Measurements from ENCODE around the gene CEP72. TPM values are rescaled to one million over a fixed set of nuclear protein-coding genes. Genes with fewer than 3 reads are reported as not detected.

The CEP72 gene
- total RNA-seq, 1 experiment from 2014 or later, result 16.4 TPM

DNA sequence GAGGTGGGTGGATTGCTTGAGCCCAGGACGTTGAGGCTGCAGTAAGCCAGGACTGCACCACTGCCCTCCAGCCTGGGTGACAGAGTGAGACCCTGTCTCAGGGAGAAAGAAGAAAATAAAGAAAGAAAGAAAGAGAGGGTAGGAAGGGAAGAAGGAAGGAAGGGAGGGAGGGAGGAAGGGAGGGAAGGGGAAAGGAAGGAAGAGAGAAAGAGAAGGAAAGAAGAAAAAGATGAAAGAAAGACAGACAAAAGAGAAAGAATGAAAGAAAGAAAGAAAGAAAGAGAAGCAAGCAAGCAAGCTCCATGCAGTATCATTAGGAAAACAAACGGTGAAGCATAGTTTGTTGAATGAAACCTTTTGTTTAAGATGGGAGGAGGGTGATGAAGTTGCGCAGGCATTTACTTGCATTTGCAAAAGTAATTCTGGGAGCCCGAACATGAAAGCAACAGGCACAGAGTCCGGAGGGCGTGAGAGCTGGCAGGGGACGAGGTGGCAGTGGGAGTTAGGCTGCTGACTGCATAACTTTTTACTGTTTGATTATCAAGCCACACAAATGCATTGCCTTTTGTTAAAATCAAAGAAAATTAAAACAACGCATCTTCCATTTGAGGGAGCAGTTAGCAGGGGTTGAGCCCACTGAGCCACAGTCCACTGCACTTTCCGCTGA is 26.0 kb upstream of the CEP72 start:
- no peak overlapping the region for H3K27ac Mint-ChIP-seq (ENCODE audit: low read depth, unreplicated experiment)
- H3K4me3 Mint-ChIP-seq (ENCODE audit: unreplicated experiment), result no peak overlapping the region
- H3K27me3 Mint-ChIP-seq (ENCODE audit: insufficient read depth, unreplicated experiment), result peaks cover 70% of the 10 kb centered on the region
- BruUV-seq (replicated peaks), result no TSS peak
- ChIA-PET POLR2A (no interaction called here), CTCF (interaction anchor here (0.6 kb wide), 1 partner anchor 263 kb away, joined by 4 read pairs; no protein-coding TSS in a partner anchor)
- no peaks in the 10 kb centered on the region for H3K4me1 Mint-ChIP-seq (ENCODE audit: insufficient read depth, unreplicated experiment)
- no peaks in the 10 kb centered on the region for H3K36me3 Mint-ChIP-seq (ENCODE audit: insufficient read depth, unreplicated experiment)
- no peak for DNase-seq (ENCODE audit: unreplicated experiment)
- H3K9me3 Mint-ChIP-seq (ENCODE audit: unreplicated experiment), result peaks cover 8% of the 10 kb centered on the region
- TF ChIP-seq, protein P1, sequence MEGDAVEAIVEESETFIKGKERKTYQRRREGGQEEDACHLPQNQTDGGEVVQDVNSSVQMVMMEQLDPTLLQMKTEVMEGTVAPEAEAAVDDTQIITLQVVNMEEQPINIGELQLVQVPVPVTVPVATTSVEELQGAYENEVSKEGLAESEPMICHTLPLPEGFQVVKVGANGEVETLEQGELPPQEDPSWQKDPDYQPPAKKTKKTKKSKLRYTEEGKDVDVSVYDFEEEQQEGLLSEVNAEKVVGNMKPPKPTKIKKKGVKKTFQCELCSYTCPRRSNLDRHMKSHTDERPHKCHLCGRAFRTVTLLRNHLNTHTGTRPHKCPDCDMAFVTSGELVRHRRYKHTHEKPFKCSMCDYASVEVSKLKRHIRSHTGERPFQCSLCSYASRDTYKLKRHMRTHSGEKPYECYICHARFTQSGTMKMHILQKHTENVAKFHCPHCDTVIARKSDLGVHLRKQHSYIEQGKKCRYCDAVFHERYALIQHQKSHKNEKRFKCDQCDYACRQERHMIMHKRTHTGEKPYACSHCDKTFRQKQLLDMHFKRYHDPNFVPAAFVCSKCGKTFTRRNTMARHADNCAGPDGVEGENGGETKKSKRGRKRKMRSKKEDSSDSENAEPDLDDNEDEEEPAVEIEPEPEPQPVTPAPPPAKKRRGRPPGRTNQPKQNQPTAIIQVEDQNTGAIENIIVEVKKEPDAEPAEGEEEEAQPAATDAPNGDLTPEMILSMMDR (IDR thresholded peaks at IDR 0.05; ENCODE audit: unreplicated experiment), result no peak
- intact Hi-C loops (cut with micrococcal nuclease), result no loop called here

DNA sequence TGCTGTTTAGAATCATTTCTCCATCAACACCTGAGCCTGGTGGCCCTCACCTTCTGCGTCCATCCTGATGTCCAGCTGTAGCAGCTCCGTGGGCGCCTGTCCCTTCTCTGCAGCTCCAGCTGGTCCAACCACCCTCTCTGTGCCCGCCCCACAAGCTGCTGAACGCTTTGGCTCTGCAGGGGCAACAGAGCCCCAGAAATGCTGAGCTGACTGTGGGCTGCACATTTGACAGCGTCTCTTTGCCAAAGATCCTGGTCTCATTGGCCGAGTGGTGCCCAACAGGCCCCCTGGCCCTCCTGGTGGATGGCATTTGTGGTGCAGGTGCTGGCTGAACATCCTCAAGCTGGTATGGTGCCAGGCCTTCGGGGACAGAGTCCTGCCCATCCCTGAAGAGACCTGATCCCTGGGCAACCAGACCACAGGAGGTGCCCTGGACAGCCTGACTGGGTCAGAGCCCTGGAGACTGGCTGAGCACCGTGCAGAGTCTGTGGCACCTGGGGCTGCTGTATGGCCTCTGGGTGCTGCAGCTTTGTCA is 25.3 kb upstream of the CEP72 start:
- POLR2A ChIA-PET, result no interaction called here
- Mint-ChIP-seq H3K27ac (ENCODE audit: low read depth, unreplicated experiment) (no peak overlapping the region), H3K27me3 (ENCODE audit: insufficient read depth, unreplicated experiment) (peaks cover 70% of the 10 kb centered on the region), H3K4me1 (ENCODE audit: insufficient read depth, unreplicated experiment) (no peaks in the 10 kb centered on the region), H3K4me3 (ENCODE audit: unreplicated experiment) (no peak overlapping the region), H3K9me3 (ENCODE audit: unreplicated experiment) (peaks cover 13% of the 10 kb centered on the region), H3K36me3 (ENCODE audit: insufficient read depth, unreplicated experiment) (no peaks in the 10 kb centered on the region)
- intact Hi-C loops (cut with micrococcal nuclease), result no loop called here
- TF ChIP-seq, protein P1 (IDR thresholded peaks at IDR 0.05; ENCODE audit: unreplicated experiment), result no peak
- CTCF ChIA-PET, result interaction anchor here (0.6 to 0.7 kb wide), 2 partner anchors 262 to 535 kb away, joined by 3 to 4 read pairs; no protein-coding TSS in a partner anchor
- no TSS peak for BruUV-seq (replicated peaks)
- no peak for DNase-seq (ENCODE audit: unreplicated experiment)

DNA sequence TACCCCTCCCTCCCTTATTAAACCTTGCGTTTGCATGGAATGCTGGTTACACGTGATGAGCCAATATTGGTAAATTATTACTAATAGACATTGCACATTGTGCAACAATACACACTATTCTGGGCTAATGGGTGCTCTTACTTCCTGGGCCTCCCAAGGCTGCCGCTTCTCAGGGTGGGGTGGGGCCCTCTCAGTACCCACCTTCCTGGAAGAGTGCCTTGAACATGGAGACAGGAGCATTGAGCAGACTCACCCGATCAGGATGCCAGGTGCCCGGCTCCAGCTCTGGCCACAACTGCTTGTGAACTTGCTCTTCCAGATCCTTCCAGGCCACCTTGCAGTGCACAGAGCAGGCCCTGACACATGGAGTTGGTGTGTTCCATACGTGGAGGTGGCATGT is 24.7 kb upstream of the CEP72 start:
- ChIA-PET POLR2A (no interaction called here), CTCF (interaction anchor here (0.7 kb wide), 1 partner anchor 534 kb away, joined by 3 read pairs; no protein-coding TSS in a partner anchor)
- no TSS peak for BruUV-seq (replicated peaks)
- no peak for DNase-seq (ENCODE audit: unreplicated experiment)
- H3K9me3 Mint-ChIP-seq (ENCODE audit: unreplicated experiment), result peaks cover 15% of the 10 kb centered on the region
- peaks cover 70% of the 10 kb centered on the region for H3K27me3 Mint-ChIP-seq (ENCODE audit: insufficient read depth, unreplicated experiment)
- no peaks in the 10 kb centered on the region for H3K4me1 Mint-ChIP-seq (ENCODE audit: insufficient read depth, unreplicated experiment)
- H3K27ac Mint-ChIP-seq (ENCODE audit: low read depth, unreplicated experiment), result no peak overlapping the region
- H3K4me3 Mint-ChIP-seq (ENCODE audit: unreplicated experiment), result no peak overlapping the region
- intact Hi-C loops (cut with micrococcal nuclease), result no loop called here
- no peaks in the 10 kb centered on the region for H3K36me3 Mint-ChIP-seq (ENCODE audit: insufficient read depth, unreplicated experiment)
- TF ChIP-seq, protein P1 (IDR thresholded peaks at IDR 0.05; ENCODE audit: unreplicated experiment), result no peak

DNA sequence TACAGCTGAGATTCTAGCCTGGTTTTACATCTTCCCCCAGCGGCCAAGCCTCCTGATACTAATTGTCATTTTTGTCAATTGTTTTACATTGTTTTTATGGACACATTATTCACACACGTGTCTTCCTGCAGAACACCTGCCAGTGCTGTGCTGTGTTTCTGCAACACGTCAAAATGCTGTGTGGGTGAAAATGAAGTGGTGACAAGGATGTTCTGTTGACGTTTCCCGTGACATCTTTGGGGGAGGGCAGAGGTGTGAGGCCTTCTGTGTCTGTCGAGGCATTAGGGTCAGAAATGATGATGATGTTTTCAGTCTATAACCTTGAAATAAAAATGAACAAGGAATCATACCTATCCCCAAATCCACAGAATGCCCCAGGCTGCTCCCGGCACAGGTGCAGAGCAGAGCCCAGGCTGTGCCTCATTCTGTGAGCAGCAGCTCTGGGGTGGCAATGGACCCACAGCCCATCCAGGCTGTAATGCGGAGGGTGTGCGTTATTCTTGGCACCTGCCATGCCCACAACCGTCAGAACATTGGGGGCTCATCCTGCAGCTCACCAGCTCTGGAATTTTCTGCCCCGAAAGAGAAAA is 23.6 kb upstream of the CEP72 start:
- POLR2A ChIA-PET, result no interaction called here
- DNase-seq (ENCODE audit: unreplicated experiment), result no peak
- intact Hi-C loops (cut with micrococcal nuclease), result no loop called here
- no TSS peak for BruUV-seq (replicated peaks)
- CTCF ChIA-PET, result interaction anchor here (0.5 to 0.6 kb wide), 2 partner anchors 335 to 1127 kb away, joined by 3 to 4 read pairs; no protein-coding TSS in a partner anchor
- H3K9me3 Mint-ChIP-seq (ENCODE audit: unreplicated experiment), result peaks cover 10% of the 10 kb centered on the region
- H3K4me3 Mint-ChIP-seq (ENCODE audit: unreplicated experiment), result no peak overlapping the region
- H3K36me3 Mint-ChIP-seq (ENCODE audit: insufficient read depth, unreplicated experiment), result no peaks in the 10 kb centered on the region
- H3K27ac Mint-ChIP-seq (ENCODE audit: low read depth, unreplicated experiment), result no peak overlapping the region
- H3K27me3 Mint-ChIP-seq (ENCODE audit: insufficient read depth, unreplicated experiment), result peaks cover 80% of the 10 kb centered on the region
- no peaks in the 10 kb centered on the region for H3K4me1 Mint-ChIP-seq (ENCODE audit: insufficient read depth, unreplicated experiment)
- TF ChIP-seq, protein P1 (IDR thresholded peaks at IDR 0.05; ENCODE audit: unreplicated experiment), result no peak
